Astrocyte of the spinal cord (primary cell): ENCODE measurements around the gene CNNM2.
"Not testable (repeated sequence)": the region's sequence is repeated elsewhere in the genome, so short reads cannot be mapped to it uniquely, and the experiment has no call there.

Source experiments
- DNase-seq: peaks from one replicate; pipeline ENCODE4 v3.0.0; 2011; ENCODE audit warnings: low read depth, low spot score
- H3K4me3 ChIP-seq: 2 replicates; pipeline ENCODE4 v1.5.1; 2011; ENCODE audit warnings: low read depth, mild to moderate bottlenecking, low read length, moderate library complexity
- in situ Hi-C: cut with HindIII; loops from 2 replicates; pipeline ENCODE4 v1.10.0; 2017; ENCODE audit warnings: low sequenced_read_pairs
- TF ChIP-seq, protein P1 (sequence below): IDR thresholded peaks from 2 replicates; pipeline ENCODE4 v1.5.1; 2012; ENCODE audit warnings: low read depth, mild to moderate bottlenecking, low read length, inconsistent platforms

The CNNM2 gene

GRCh38 chr10:103064956-103065355, 146.9 kb downstream of the CNNM2 start:
- DNase-seq: no peak
- no peak overlapping the region for H3K4me3 ChIP-seq
- TF ChIP-seq, protein P1, sequence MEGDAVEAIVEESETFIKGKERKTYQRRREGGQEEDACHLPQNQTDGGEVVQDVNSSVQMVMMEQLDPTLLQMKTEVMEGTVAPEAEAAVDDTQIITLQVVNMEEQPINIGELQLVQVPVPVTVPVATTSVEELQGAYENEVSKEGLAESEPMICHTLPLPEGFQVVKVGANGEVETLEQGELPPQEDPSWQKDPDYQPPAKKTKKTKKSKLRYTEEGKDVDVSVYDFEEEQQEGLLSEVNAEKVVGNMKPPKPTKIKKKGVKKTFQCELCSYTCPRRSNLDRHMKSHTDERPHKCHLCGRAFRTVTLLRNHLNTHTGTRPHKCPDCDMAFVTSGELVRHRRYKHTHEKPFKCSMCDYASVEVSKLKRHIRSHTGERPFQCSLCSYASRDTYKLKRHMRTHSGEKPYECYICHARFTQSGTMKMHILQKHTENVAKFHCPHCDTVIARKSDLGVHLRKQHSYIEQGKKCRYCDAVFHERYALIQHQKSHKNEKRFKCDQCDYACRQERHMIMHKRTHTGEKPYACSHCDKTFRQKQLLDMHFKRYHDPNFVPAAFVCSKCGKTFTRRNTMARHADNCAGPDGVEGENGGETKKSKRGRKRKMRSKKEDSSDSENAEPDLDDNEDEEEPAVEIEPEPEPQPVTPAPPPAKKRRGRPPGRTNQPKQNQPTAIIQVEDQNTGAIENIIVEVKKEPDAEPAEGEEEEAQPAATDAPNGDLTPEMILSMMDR: no peak
- in situ Hi-C loops: no loop called here

DNA sequence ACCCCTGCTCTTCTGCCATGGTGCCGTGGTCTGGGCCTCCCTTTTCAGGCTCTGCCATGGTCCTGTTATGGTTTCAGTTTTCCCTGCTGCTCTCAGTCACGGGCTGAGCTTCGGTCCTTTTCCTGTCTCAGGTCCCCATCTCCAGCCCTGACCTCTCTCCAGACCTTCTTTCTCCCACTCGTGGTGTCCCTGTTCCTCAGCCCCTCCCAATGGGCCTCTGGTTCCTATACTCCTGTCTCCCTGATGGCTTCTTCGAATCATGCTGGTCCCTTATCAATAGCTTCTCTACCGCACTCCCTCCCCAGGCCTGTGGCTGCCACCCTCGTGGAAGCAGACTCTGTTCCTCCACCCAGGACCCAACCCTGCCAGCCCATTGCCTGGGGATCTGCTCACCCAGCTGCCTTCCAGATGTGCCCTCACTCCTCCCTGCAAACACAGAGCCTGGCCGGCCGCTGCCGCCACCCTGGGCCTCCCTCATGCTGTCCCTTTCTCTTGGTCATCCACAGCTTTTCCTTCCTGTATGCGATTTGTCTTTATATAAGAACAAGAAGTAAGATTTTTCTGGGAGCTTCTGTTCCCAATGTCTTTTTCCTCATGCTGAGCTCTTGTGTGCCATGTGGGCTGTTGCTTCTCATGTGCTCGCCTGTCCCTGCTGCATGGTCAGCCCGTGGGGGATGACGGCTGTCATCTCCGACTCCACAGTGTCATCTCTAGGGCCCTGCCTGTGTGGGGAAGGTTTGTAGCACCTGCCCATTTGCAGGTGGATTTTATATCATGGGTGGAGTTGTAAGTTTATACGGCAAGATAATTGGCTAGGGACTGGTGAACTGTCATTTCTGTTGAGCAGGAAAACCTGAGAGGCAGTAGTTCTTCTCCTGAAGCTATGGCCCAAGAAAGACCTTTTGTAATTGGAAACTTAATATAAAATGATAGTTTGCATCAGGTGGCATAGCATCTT, 148.3 kb downstream of the CNNM2 start:
- DNase-seq: no peak

GRCh38 chr10:103067099-103067477, 149.0 kb downstream of the CNNM2 start:
- DNase-seq, in situ Hi-C loops, H3K4me3 ChIP-seq: not testable (repeated sequence)

More for the DNA sequence above, 148.3 kb downstream of the CNNM2 start:
- in situ Hi-C loops: no loop called here
- H3K4me3 ChIP-seq: no peak overlapping the region
- TF ChIP-seq, protein P1: no peak

DNA sequence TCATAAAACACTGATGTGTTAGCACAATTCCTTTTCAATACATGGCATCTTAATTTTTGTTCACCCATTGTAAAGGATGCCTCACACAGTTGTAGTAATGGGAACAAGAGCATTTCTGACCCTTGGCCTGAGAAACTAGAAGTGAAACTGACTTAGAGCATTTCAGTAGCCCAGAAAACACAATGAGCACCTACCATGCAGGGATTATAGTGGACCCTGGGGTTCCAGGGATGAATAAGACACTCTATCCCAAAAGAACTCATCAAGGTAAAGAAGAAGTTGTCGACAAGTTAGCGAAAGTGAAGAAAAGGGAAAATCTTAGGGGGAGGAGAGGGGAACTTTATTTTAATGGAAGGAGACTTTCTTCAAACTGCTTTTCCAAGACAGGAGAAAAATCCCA, 149.4 kb downstream of the CNNM2 start:
- in situ Hi-C loops: no loop called here
- no peak overlapping the region for H3K4me3 ChIP-seq
- TF ChIP-seq, protein P1: no peak
- no peak for DNase-seq

DNA sequence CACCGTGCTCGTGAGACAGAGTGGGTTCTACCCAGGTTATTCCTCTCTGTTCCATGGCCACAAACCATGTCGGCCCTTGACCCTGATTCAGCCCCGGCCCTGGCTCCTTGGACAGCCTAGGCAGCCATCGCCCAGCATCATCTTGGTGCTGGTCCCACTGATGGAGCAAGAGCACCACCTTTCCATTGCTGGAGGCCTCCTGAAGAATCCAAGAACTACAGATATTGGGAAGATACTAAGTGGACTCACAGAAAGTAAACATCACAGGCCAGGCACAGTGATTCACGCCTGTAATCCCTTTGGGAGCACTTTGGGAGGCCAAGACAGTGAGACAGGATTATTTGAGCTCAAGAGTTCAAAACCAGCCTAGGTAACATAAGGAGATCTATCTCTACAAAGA, 149.9 kb downstream of the CNNM2 start:
- no peak for DNase-seq
- H3K4me3 ChIP-seq: no peak overlapping the region
- in situ Hi-C loops: no loop called here
- TF ChIP-seq, protein P1: no peak

DNA sequence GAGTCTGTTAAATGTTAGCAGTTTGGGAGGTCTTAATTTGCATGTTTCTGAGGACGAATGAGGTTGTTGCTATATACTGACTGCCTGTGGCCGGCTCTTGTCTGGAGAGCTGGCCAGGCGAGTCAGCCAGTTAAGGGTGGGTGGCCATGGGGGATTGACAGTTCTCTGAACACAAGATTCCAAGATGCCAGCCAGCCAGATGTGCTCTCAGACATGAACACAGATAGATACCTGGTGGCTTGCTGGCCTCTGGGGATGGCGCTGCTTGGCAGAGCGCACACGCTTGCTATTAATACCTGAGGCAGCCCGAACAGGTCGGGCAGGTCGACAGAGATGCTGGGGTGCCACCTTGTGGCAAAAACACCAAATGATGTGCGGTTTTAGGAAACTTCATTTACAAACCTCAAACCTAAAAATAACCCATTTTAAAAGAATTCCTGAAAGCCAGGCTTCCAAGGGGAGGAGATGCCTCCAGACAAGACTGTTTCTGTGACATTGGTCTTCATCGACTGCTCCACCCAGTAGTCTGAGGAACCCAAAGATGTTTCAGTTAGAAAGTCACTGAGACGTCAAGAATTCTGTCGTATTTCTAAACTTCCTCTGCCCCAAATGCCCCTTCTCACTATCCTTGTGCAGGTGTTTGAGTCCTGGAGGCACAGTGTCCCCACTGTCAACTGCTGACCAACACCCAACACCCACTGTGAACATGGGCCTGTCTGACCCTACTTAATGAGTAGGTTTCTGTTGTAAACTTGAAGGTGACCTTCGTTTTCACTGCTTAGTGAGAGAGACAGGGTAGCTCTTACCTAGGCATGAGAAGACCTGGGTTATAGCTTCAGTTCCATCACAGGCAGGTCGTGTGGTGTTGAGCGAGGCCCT, 151.6 kb downstream of the CNNM2 start:
- no peak overlapping the region for H3K4me3 ChIP-seq
- in situ Hi-C loops: no loop called here
- DNase-seq: peak; percentile 61
- TF ChIP-seq, protein P1: peak; percentile 65

GRCh38 chr10:103072276-103072675, 154.2 kb downstream of the CNNM2 start:
- DNase-seq: no peak
- no peak overlapping the region for H3K4me3 ChIP-seq
- TF ChIP-seq, protein P1: no peak
- in situ Hi-C loops: no loop called here
